ENCODE measurements around the gene TTC1. TPM values are rescaled to one million over a fixed set of nuclear protein-coding genes. Genes with fewer than 3 reads are reported as not detected.
A peak's percentile ranks its signal among the peaks of the same experiment; 100 is the strongest.

The TTC1 gene
- total RNA-seq, 1 donor from 2014 or later: 25.5 TPM

GRCh38 chr5:160040471-160040835 lies 31.5 kb downstream of the TTC1 start:
- no peak for DNase-seq (ENCODE audit: low read depth)
- no peak for TF ChIP-seq CTCF (IDR thresholded peaks at IDR 0.05; ENCODE audit: insufficient read depth, low read length, severe bottlenecking)
- Histone ChIP-seq H3K27me3 (ENCODE audit: control insufficient read depth, insufficient read depth, low read length) (no peaks in the 10 kb centered on the region), H3K36me3 (ENCODE audit: control insufficient read depth, insufficient read depth, low read length) (peaks cover 1% of the 10 kb centered on the region), H3K4me3 (ENCODE audit: low read depth, low read length) (no peak overlapping the region)
- FAIRE-seq: no peak

GRCh38 chr5:160042671-160043070 lies 33.7 kb downstream of the TTC1 start:
- Histone ChIP-seq H3K4me3 (ENCODE audit: low read depth, low read length) (no peak overlapping the region), H3K36me3 (ENCODE audit: control insufficient read depth, insufficient read depth, low read length) (no peaks in the 10 kb centered on the region), H3K27me3 (ENCODE audit: control insufficient read depth, insufficient read depth, low read length) (no peaks in the 10 kb centered on the region)
- no peak for TF ChIP-seq CTCF (IDR thresholded peaks at IDR 0.05; ENCODE audit: insufficient read depth, low read length, severe bottlenecking)
- FAIRE-seq (no peak), DNase-seq (ENCODE audit: low read depth) (no peak)

- H3K4me3 ChIP-seq (ENCODE audit: low read depth, low read length): no peak overlapping the region
- no peak for FAIRE-seq
- H3K36me3 ChIP-seq (ENCODE audit: control insufficient read depth, insufficient read depth, low read length): no peaks in the 10 kb centered on the region
- no peak for TF ChIP-seq CTCF (IDR thresholded peaks at IDR 0.05; ENCODE audit: insufficient read depth, low read length, severe bottlenecking)
- no peaks in the 10 kb centered on the region for H3K27me3 ChIP-seq (ENCODE audit: control insufficient read depth, insufficient read depth, low read length)
- DNase-seq (ENCODE audit: low read depth): peak; percentile 3
Observed at GRCh38 chr5:160044391-160044804, 35.5 kb downstream of the TTC1 start.

GRCh38 chr5:160044967-160045366 lies 36.0 kb downstream of the TTC1 start:
- Histone ChIP-seq H3K36me3 (ENCODE audit: control insufficient read depth, insufficient read depth, low read length) (peaks cover 3% of the 10 kb centered on the region), H3K27me3 (ENCODE audit: control insufficient read depth, insufficient read depth, low read length) (no peaks in the 10 kb centered on the region), H3K4me3 (ENCODE audit: low read depth, low read length) (no peak overlapping the region)
- DNase-seq (ENCODE audit: low read depth) (no peak), FAIRE-seq (no peak)
- no peak for TF ChIP-seq CTCF (IDR thresholded peaks at IDR 0.05; ENCODE audit: insufficient read depth, low read length, severe bottlenecking)

- Histone ChIP-seq H3K4me3 (ENCODE audit: low read depth, low read length) (no peak overlapping the region), H3K36me3 (ENCODE audit: control insufficient read depth, insufficient read depth, low read length) (peaks cover 6% of the 10 kb centered on the region), H3K27me3 (ENCODE audit: control insufficient read depth, insufficient read depth, low read length) (no peaks in the 10 kb centered on the region)
- no peak for TF ChIP-seq CTCF (IDR thresholded peaks at IDR 0.05; ENCODE audit: insufficient read depth, low read length, severe bottlenecking)
- FAIRE-seq: no peak
- DNase-seq (ENCODE audit: low read depth): no peak
Observed at GRCh38 chr5:160047423-160047822, 38.5 kb downstream of the TTC1 start.

GRCh38 chr5:160048131-160048530 lies 39.2 kb downstream of the TTC1 start:
- TF ChIP-seq CTCF (IDR thresholded peaks at IDR 0.05; ENCODE audit: insufficient read depth, low read length, severe bottlenecking): no peak
- no peaks in the 10 kb centered on the region for H3K27me3 ChIP-seq (ENCODE audit: control insufficient read depth, insufficient read depth, low read length)
- DNase-seq (ENCODE audit: low read depth): no peak
- FAIRE-seq: no peak
- peaks cover 6% of the 10 kb centered on the region for H3K36me3 ChIP-seq (ENCODE audit: control insufficient read depth, insufficient read depth, low read length)
- H3K4me3 ChIP-seq (ENCODE audit: low read depth, low read length): no peak overlapping the region
